Measurements from ENCODE around the gene JMJD8. TPM values are rescaled to one million over a fixed set of nuclear protein-coding genes. Genes with fewer than 3 reads are reported as not detected.

Gene JMJD8, protein sequence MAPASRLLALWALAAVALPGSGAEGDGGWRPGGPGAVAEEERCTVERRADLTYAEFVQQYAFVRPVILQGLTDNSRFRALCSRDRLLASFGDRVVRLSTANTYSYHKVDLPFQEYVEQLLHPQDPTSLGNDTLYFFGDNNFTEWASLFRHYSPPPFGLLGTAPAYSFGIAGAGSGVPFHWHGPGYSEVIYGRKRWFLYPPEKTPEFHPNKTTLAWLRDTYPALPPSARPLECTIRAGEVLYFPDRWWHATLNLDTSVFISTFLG
- 23.5 TPM for total RNA-seq

GRCh38 chr16:684071-684794, at the start of gene JMJD8:
Gene JMJD8 (minus strand): TSS chr16:684334. CDS start chr16:684319, 15 bp downstream.

DNA sequence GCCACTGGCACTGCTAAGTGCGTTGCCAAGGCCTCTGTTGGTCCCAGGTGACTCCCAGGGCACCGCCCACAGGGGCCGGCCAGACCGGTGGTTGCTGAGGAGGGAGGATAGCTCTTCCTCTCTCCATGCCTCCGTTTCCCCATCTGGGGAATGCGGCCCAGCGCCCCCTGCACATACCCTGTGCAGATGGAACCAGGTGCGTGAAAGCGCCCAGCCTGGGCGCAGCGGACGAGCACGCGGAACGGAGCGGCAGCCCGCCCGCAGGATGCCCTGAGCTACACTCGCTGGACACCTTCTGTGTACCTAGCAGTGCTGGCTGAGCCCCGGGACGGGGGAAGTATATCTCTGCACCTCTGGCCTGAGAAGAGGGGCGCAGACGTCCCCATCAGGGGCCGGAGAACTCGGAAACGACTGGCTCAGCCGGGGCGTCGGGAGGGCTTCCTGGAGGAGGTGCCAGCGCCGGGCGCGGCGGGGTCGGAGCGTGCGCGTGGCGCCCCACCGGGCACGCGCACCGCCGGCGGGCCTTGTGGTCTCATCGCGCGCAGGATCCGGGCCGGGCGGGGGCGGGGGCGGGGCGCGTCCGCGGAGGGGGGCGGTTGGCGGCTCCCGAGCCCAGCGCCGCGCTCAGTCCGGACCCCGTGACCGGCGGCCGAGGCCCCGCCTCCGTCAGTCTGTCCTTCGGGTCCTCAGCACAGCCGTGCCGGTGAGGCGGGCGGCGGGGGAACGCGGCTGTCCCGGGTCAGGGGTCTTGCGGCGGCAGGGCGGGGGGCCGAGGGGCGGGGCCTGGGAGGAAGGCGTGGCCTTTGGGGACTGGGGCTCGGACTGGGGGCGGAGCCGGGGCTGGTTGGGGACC, 42.5 kb upstream of the JMJD8 start, which contains the start of the genes CCDC78 and HAGHL:
Gene CCDC78 (minus strand): TSS at position 6 of the 853 bp plus-strand sequence. CDS start 76 bp downstream, outside the sequence.
Gene HAGHL (plus strand): TSS at position 669 of the 853 bp plus-strand sequence. CDS start 404 bp downstream, outside the sequence.

DNA sequence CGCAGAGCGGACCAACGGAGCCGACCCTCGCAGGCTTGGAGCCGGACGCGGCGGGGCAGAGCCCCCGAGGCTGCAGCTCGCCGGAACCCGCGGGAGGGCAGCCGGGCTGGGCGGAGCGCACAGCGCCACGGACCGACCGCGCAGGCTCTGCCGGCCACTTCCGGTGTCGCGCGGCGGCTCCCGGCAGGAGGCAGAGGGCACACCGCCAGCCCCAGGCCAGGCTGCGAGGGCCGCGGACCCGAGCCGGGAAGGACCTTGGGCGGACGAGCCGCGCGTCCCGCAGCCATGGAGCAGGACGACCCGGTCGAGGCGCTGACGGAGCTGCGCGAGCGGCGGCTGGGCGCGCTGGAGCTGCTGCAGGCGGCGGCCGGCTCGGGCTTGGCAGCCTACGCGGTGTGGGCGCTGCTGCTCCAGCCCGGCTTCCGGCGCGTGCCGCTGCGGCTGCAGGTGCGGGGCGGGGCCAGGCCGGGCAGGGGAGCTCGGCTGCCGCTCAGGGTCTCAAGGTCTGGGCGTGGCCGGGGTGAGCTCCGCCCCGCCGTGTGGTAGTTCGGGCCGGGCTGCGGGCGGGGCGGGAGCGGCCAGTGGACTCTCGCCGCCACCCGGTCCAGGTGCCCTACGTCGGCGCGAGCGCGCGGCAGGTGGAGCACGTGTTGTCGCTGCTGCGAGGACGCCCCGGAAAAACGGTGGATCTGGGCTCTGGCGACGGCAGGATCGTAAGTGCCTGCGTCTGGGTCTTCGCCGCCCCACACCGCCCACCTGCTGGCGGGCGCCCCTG, 37.0 kb upstream of the JMJD8 start, which contains the start of gene ANTKMT:
Gene ANTKMT (plus strand): TSS at position 157 of the 775 bp plus-strand sequence. CDS start 129 bp downstream, at position 286.

GRCh38 chr16:714558-715476, 30.7 kb upstream of the JMJD8 start, which contains the start of gene METRN:
Gene METRN (plus strand): TSS chr16:715118. CDS start chr16:715290, 172 bp downstream.

DNA sequence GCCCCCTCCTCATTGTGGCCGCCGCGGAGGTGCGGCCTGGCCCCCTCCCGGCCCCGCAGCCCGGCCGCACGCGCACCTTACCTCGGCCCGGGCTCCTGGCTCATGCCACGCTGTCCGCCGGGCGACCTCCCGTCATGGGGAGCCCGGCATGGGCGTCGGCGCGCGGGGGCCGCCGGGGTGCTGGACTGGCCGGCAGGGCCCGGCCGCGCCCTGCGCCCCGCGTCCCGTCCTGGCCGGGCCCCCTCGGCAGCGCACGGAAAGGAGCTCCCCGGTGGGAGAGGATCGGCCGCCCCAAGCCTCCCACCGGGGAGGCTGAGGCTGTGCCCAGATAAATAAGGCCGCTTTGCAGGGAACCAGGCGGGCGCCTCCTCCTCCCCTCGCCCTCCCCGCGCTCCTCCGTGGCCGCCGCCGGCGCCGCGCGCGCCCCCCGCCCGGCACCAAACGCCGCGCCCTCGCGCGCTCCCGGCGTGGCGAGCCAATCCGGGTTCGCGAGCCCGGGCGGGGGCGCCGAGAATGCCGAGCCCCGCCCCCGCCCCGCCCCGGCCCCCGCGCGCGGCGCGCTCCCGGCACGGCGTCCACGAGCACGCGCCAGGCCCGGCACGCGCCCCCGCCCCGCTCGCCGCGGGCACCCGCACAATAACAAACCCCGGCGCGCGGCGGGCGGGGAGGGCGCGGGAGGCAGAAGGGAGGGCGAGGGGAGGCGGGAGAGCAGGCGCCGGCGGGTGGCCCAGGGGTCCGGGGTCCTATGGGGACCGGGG, 21.5 kb upstream of the JMJD8 start, which contains the start of gene FBXL16:
Gene FBXL16 (minus strand): TSS at position 371 of the 758 bp plus-strand sequence. CDS start 8,396 bp downstream, outside the sequence.

DNA sequence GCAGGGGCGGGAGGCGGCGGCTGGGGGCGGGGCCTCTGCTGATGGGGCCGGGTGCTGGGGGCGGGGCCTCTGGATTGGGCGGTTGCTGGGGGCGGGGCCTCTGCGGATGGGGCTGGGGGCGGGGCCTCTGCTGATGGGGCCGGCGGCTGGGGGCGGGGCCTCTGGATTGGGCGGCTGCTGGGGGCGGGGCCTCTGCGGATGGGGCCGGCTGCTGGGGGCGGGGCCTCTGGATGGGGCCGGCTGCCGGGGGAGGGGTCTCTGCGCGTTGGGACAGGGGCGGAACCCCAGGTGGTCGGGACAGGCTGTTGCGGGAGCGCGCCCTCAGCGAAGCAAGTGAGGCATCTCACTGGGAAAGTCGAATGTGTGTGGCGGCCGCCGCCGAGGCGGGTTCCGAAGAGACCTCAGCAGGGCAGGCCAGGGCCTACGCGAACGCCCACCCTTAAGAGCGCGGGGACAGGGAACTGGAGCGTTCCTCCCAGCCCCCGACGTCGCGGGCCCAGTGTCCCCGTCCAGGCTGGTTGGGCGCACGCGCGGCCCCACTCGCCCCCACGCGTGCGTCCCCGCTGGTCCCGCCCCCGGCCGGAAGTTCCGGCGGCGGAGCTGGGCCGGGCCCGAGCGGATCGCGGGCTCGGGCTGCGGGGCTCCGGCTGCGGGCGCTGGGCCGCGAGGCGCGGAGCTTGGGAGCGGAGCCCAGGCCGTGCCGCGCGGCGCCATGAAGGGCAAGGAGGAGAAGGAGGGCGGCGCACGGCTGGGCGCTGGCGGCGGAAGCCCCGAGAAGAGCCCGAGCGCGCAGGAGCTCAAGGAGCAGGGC, 4.1 kb downstream of the JMJD8 start, which contains the start of gene STUB1:
Gene STUB1 (plus strand): TSS at position 597 of the 811 bp plus-strand sequence. CDS start 116 bp downstream, at position 713.

GRCh38 chr16:674968-675883, 8.9 kb downstream of the JMJD8 start, which contains the start of gene RHBDL1:
Gene RHBDL1 (plus strand): TSS chr16:675671. CDS start chr16:675791, 120 bp downstream.

DNA sequence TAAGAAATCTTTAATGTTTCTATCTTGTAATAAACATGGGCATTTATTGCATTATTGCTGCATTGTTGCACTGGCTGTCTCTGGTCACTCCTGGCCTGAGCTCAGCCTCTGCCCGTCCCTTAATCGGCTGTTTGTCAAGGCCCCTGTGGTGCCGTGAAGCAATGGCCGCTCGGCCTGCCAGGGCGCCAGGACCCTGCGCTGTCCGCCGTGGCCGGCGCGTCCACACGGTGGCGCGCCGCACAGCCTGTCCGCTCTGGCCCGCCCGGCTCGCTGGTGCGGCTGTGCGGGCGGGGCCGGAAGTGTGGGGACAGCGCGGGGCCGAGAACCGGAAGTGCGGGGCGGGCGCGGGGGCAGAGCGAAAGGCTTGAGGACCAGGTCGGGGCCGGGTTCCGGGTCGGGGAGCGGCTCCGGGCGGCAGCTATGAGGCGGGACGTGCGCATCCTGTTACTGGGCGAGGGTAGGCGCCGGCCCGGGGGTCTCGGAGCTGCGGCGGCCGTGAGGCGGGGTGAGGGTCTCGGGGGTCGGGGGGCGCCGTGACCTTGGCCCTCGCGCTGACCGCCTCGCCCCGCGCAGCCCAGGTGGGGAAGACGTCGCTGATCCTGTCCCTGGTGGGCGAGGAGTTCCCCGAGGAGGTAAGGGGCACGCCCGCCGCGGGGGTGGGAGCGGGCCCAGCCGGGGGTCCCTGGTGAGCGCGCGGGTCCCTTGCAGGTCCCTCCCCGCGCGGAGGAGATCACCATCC, 16.2 kb downstream of the JMJD8 start, which contains the start of gene RHOT2:
Gene RHOT2 (plus strand): TSS at position 353 of the 739 bp plus-strand sequence. CDS start 68 bp downstream, at position 421.

DNA sequence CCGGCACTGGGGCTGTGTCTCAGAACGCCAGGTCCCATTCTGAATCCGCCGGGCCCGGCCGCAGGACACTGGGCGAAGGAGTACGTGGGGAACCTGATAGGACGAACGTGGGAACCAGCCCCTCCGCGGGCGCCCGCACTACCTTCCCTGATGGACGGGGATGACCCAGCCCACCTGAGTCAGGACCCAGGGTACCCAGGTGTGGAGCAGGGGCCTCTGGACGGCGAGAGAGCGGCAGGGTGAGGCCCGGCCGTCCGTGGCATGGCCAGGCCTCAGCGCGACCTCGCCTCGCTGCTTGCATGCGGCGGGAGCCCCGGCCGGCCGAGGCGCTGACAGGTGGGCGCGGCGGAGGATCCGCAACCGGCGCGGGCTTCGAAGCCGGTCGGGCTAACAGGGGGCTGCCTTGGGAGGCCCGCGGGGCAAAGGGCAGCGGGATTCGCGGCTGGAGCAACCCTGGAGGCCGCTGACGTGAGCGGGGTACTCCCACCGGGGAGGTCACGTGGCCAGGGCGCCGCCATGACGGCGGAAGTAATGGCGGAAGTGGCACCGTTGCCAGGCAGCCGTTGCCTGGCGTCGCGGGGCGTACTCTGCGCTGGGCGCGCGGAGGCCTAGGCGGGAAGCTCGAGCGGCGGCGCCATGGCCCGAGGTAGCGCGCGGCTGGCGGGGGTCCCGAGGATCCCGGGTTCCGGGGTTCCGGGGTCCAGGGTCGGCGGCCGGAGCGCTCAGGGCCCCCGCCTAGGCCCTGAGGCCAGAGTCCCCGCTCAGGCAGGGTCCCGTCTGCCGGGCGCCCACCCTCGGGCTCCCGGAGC, 35.1 kb downstream of the JMJD8 start, which contains the start of gene WDR90:
Gene WDR90 (plus strand): TSS at position 585 of the 809 bp plus-strand sequence. CDS start 52 bp downstream, at position 637.

GRCh38 chr16:641326-642188, 42.6 kb downstream of the JMJD8 start, which contains the start of gene MCRIP2:
Gene MCRIP2 (plus strand): TSS chr16:641828. CDS start chr16:641992, 164 bp downstream.

DNA sequence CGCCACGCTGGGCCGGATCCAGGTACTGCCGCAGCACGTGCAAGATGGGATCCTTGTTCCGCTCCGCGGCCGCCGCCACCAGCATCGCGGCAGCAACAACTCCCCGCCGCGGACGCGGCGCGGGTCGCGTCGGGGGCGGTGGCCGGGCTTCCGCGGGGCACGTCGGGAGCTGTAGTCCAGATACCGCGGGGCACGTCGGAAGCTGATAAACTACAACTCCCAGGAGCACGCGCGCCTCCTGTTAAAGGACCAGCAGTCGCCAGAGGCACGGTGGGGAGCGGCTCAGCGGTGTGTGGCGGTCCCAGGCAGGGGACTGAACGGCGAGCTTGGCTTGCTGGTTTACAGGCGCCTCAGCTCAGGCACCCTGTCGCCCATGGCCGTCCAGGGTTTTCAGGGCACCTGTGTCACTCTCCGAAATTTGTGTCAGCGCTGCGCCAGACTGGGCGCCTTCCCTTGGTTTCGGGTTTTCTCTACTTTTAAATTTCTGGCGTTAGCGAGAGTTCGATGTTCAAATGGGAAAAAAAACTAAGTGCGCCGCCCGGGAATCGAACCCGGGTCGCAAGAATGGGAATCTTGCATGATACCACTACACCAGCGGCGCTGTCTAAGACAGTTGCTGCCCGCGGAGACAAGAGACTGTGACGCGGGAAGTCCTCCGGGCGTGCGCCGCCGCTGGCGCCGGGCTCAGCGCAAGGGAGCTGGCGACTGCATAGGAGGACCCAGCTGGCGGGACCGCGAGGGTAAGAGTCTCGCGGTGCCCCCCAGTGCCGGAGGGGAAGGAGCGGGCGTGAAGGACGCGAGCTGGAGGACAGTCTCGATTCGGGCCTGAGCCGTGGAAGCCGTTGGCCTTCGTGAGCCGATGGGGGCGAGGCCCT, 47.7 kb downstream of the JMJD8 start, which contains the start of gene METTL26:
Gene METTL26 (minus strand): TSS at position 100 of the 875 bp plus-strand sequence. CDS start 15 bp downstream, at position 85.

